Colonic mucosa (tissue), 4 donors: Measurements from ENCODE around the gene CTDNEP1. TPM values are rescaled to one million over a fixed set of nuclear protein-coding genes. Genes with fewer than 3 reads are reported as not detected.

Experiments used
- DNase-seq: peaks from one replicate; pipeline ENCODE4 v3.0.0-alpha.2; 2020
- H3K27ac ChIP-seq: fragments of 200-600 bp; one replicate; pipeline ENCODE4 v1.8.0; 2021
- H3K27me3 ChIP-seq: fragments of 200-600 bp; one replicate; pipeline ENCODE4 v1.8.0; 2021
- H3K36me3 ChIP-seq: fragments of 200-600 bp; one replicate; pipeline ENCODE4 v1.8.0; 2021
- H3K4me1 ChIP-seq: fragments of 200-600 bp; one replicate; pipeline ENCODE4 v1.8.0; 2021; ENCODE audit warnings: mild to moderate bottlenecking
- H3K4me3 ChIP-seq: fragments of 200-600 bp; one replicate; pipeline ENCODE4 v1.8.0; 2021
- H3K9ac ChIP-seq, 2 donors: one replicate each; pipeline ENCODE4 v1.7.0; 2013; ENCODE audit warnings: control low read depth in 2 of 2, low read depth in 2 of 2, low read length in 2 of 2
- H3K9me3 ChIP-seq: fragments of 200-600 bp; one replicate; pipeline ENCODE4 v1.8.0; 2021
- CTCF ChIP-seq: fragments of 200-600 bp; IDR thresholded peaks from one replicate; pipeline ENCODE4 v1.8.0; 2022; ENCODE audit warnings: antibody characterized with exemption, mild to moderate bottlenecking
- intact Hi-C: fragments of 100-400 bp; cut with DNase I; formaldehyde crosslinking; loops from one replicate; pipeline ENCODE4 v1.14.1; 2022
- total RNA-seq, 2 donors: library from RNA; stranded (reverse); fragmentation: NEBNext Ultra II Directional in 1 of 2; extraction: Animal tissue kit (Norgen Biotek cat#: 25700) in 1 of 2; gene quantifications; one replicate each; pipeline ENCODE4 v1.2.1, GENCODE V29; 2021
- donor health status: healthy.
- donor health status: DM: no; HTN: no; CAD: no.
- donor health status: DM: no; HTN: no; CAD: no.

The CTDNEP1 gene
- total RNA-seq, 2 donors from 2014 or later, result 124 to 145 TPM

GRCh38 chr17:7260651-7261378, 9.3 kb upstream of the CTDNEP1 start:
- H3K36me3 ChIP-seq, result no peaks in the 10 kb centered on the region
- TF ChIP-seq CTCF, result no peak
- DNase-seq, result peak; percentile 86
- peak overlapping the region; percentile 77 for H3K4me3 ChIP-seq
- H3K4me1 ChIP-seq, result no peaks in the 10 kb centered on the region
- H3K27ac ChIP-seq, result peak overlapping the region; percentile 93
- H3K27me3 ChIP-seq, result no peaks in the 10 kb centered on the region
- peak overlapping the region; percentile 80 to 96 for H3K9ac ChIP-seq
- intact Hi-C loops, result loop anchor here (5.0 kb wide), 1 partner anchor 36 kb away; no protein-coding TSS in a partner anchor
- H3K9me3 ChIP-seq, result no peaks in the 10 kb centered on the region

GRCh38 chr17:7260151-7260550, 8.6 kb upstream of the CTDNEP1 start:
- TF ChIP-seq CTCF, result no peak
- H3K4me1 ChIP-seq, result no peaks in the 10 kb centered on the region
- peak overlapping the region; percentile 77 for H3K4me3 ChIP-seq
- no peak for DNase-seq
- peak overlapping the region; percentile 80 to 96 for H3K9ac ChIP-seq
- no peaks in the 10 kb centered on the region for H3K36me3 ChIP-seq
- no peaks in the 10 kb centered on the region for H3K27me3 ChIP-seq
- intact Hi-C loops, result loop anchor here (5.0 kb wide), 1 partner anchor 37 kb away; no protein-coding TSS in a partner anchor
- peak overlapping the region; percentile 93 for H3K27ac ChIP-seq
- H3K9me3 ChIP-seq, result no peaks in the 10 kb centered on the region

- no peak for TF ChIP-seq CTCF
- no peaks in the 10 kb centered on the region for H3K9me3 ChIP-seq
- peak overlapping the region; percentile 93 for H3K27ac ChIP-seq
- no peaks in the 10 kb centered on the region for H3K4me1 ChIP-seq
- intact Hi-C loops, result no loop called here
- H3K36me3 ChIP-seq, result peaks cover 4% of the 10 kb centered on the region
- H3K4me3 ChIP-seq, result peak overlapping the region; percentile 77
- H3K27me3 ChIP-seq, result no peaks in the 10 kb centered on the region
- peak overlapping the region; percentile 13 to 96 for H3K9ac ChIP-seq
- DNase-seq, result no peak
Measured at GRCh38 chr17:7259555-7259889, 8.0 kb upstream of the CTDNEP1 start.

GRCh38 chr17:7258731-7259554, 7.4 kb upstream of the CTDNEP1 start:
- Histone ChIP-seq H3K36me3 (peaks cover 4% of the 10 kb centered on the region), H3K27me3 (no peaks in the 10 kb centered on the region), H3K4me3 (no peak overlapping the region), H3K9me3 (no peaks in the 10 kb centered on the region), H3K27ac (peak overlapping the region; percentile 93), H3K4me1 (no peaks in the 10 kb centered on the region), H3K9ac (peak overlapping the region; percentile 13 to 96)
- DNase-seq, result peak; percentile 86
- intact Hi-C loops, result no loop called here
- no peak for TF ChIP-seq CTCF

- H3K27me3 ChIP-seq, result no peaks in the 10 kb centered on the region
- H3K4me3 ChIP-seq, result no peak overlapping the region
- H3K9me3 ChIP-seq, result no peaks in the 10 kb centered on the region
- TF ChIP-seq CTCF, result no peak
- peak overlapping the region; percentile 93 for H3K27ac ChIP-seq
- peaks cover 5% of the 10 kb centered on the region for H3K4me1 ChIP-seq
- peaks cover 4% of the 10 kb centered on the region for H3K36me3 ChIP-seq
- H3K9ac ChIP-seq, result peak overlapping the region in 1 of 2 donors; percentile 35
- no peak for DNase-seq
- intact Hi-C loops, result no loop called here
Measured at GRCh38 chr17:7256766-7257456, 5.4 kb upstream of the CTDNEP1 start.
